ENCODE results near the gene MAP4K2. TPM values are rescaled to one million over a fixed set of nuclear protein-coding genes. Genes with fewer than 3 reads are reported as not detected.

Gene MAP4K2
- total RNA-seq, 2 experiments from 2014 or later, result 69.5 to 73.9 TPM

DNA sequence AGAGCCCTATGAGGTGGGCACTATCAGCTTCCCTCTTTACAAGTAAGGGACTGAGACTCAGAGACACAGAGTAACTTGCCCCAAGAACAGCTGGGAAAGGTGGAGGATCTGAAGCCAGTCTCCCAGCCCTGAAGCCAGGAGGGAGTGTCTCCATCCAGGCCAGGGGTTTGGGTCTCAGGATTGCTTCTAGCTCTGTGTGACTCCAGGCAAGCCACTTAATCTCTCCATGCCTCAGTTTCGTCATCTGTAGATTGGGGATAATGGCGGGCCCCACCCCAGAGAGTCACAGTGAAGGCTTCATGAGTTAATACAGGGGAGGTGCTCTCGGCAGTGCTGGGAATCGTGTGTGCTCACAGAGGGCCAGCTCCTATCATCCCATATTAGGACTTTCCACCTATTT is 10.5 kb downstream of the MAP4K2 start:
- Mint-ChIP-seq H3K27me3 (ENCODE audit: low read depth) (no peaks in the 10 kb centered on the region), H3K4me3 (no peak overlapping the region), H3K4me1 (ENCODE audit: low read depth) (peaks cover 27% of the 10 kb centered on the region), H3K36me3 (ENCODE audit: low read depth) (peaks cover 11% of the 10 kb centered on the region), H3K9me3 (no peaks in the 10 kb centered on the region), H3K27ac (peak overlapping the region; percentile 21)
- no peak for DNase-seq
- CTCF ChIA-PET, result no interaction called here
- intact Hi-C loops (cut with micrococcal nuclease), result no loop called here

DNA sequence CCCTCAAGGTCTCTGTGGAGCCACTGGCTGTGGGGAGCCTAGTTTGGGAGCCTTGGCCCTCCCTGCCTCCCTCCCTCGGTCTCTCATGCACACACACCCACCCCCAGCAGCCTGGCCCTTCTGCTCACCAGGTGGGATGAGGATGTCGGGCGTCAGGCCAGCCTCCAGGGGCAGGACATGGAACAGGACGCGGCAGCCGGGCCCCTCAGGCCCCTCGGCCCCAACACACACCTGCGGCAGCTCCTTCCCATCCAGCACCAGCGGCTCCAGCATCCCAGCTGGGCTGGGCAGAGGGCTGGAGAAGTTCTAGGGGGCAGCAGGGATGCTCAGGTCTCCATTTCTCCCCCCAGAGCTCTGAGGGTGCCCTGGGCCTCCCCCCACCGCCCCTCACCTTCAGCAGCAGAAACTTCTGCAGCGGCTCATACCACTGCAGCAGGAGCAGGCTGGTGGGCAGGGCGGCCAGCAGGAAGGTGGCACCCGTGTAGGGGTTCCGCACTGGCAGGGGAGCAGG is 11.2 kb downstream of the MAP4K2 start:
- Mint-ChIP-seq H3K9me3 (no peaks in the 10 kb centered on the region), H3K4me1 (ENCODE audit: low read depth) (peaks cover 28% of the 10 kb centered on the region), H3K36me3 (ENCODE audit: low read depth) (peaks cover 11% of the 10 kb centered on the region), H3K4me3 (no peak overlapping the region), H3K27ac (no peak overlapping the region), H3K27me3 (ENCODE audit: low read depth) (no peaks in the 10 kb centered on the region)
- DNase-seq, result no peak
- CTCF ChIA-PET, result interaction anchor here (0.9 kb wide), 1 partner anchor 325 kb away, joined by 3 read pairs; no protein-coding TSS in a partner anchor
- intact Hi-C loops (cut with micrococcal nuclease), result no loop called here

DNA sequence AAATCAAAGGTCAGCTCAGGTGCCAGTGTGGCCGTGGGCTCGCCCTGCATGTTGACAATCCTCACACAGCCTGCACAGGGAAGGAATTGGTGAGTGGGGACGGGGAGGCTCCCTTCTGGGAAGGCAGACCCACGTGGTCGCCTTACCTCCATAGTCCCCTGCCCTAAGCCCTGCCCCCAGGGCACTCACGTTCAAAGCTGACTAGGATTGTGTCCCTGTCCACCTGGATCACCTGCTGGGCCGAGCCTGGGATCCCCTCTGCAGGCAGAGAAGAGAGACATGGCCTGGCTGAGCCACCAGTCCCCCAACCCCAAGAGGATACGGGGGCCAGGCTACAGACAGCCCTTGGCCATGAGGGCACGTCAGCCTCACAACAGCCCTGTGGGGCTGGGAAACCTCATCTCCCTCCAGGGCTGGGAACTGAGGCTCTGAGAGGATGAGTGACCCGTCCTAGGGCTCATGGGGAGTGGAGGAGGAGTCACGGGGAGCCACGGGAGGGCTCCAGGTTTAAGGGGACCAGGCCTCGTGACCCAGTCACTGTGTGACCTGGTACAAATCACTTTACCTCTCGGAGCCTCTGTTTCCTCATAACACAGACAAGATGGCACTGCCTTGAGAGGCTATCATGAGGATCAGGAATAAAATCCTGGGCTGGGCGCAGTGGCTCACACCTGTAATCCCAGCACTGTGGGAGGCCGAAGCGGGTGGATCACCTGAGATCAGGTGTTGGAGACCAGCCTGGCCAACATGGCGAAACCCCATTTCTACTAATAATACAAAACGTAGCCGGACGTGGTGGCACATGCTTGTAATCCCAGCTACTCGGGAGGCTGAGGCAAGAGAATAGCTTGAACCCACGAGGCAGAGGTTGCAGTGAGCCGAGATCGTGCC is 12.6 kb downstream of the MAP4K2 start:
- H3K4me1 Mint-ChIP-seq (ENCODE audit: low read depth), result peaks cover 20% of the 10 kb centered on the region
- DNase-seq, result no peak
- no peaks in the 10 kb centered on the region for H3K9me3 Mint-ChIP-seq
- H3K27ac Mint-ChIP-seq, result no peak overlapping the region
- H3K4me3 Mint-ChIP-seq, result no peak overlapping the region
- H3K36me3 Mint-ChIP-seq (ENCODE audit: low read depth), result peaks cover 7% of the 10 kb centered on the region
- no peaks in the 10 kb centered on the region for H3K27me3 Mint-ChIP-seq (ENCODE audit: low read depth)
- intact Hi-C loops (cut with micrococcal nuclease), result no loop called here
- CTCF ChIA-PET, result interaction anchor here (0.9 kb wide), 1 partner anchor 326 kb away, joined by 3 read pairs; no protein-coding TSS in a partner anchor

DNA sequence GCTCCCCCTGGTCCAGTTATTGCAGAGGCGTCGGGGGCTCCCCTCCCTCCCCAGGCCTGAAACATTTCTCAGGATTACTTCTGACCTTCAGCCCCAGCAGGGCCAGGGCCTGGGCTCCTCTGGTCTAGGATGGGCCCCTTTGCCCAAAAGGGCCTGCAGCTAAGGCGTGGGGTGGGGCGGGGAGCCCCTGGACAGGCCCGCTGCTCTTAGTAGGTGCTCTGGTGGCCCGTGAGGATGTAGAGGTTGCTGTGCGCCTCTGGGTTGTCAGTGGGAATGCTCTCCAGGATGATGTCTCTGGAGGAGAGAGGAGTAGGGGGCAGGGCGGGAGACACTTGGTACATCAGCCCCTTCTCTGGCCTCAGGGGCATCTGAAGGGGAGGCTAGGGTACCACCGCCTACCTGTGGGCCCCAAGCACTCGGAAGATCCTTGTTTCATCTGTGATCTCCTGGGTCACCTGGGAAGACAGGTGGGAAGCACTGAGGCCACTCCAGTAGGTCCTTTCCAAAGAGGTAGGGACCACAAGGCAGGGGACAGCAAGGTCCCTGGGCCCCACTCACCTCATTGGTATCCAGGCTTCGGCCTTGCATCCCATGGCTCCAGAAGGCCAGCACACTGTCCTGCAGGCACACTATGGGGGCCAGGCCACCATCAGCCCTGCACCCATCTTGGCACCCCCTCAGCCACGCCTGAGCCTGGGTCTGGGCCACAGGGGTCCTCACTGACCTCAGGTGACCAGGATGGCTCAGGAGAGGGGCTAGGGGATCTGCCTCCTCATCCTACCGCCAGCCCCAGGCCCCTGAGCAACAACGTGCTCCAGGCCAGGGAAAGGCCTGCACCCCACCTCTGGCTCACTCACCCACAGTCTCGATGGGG is 13.4 kb downstream of the MAP4K2 start:
- Mint-ChIP-seq H3K9me3 (no peaks in the 10 kb centered on the region), H3K27me3 (ENCODE audit: low read depth) (no peaks in the 10 kb centered on the region), H3K4me1 (ENCODE audit: low read depth) (peaks cover 20% of the 10 kb centered on the region), H3K4me3 (no peak overlapping the region), H3K27ac (no peak overlapping the region), H3K36me3 (ENCODE audit: low read depth) (peaks cover 2% of the 10 kb centered on the region)
- intact Hi-C loops (cut with micrococcal nuclease), result no loop called here
- no peak for DNase-seq
- CTCF ChIA-PET, result no interaction called here

DNA sequence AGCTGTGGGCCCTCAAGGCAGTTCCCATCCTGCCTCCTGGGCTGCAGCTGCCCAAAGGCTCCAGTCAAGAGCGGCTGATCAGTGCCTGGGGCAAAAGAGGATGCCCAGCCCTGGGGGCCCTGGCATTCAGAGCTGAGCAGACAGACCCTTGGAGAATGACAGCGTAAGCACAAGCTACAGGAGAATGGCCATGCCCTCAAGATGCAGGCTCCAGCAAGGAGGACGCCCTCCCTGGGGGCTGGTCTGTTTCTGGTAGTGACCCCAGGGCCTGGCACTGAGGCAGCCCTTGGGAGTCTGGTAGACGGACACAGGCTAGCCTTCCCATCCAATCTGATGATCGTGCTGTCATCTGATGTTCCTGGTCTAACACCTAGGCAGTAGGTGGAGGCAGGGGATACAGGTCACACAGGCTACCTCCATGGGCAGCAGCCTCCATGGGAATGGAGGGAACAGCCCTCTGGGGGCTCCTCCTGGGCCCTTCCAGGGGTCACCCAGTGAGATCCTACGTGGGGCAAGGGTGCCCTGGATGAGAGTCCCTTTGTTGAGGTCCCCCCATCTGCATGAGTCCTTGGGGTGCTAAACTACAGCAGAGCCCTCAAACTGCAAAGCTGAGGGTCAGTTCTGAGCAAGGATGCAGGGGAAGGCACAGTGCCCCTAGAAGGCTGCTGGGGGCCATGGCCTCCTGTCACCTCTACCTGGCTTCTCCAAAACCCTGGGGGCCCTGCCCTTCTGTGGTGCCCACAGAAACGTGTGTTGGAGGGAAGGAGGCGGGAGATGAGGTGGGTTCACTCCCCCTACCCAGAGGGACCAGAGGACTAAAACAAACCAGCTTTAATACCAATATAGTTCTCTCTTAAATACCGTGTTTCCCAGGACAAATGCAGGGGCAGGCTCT is 14.4 kb downstream of the MAP4K2 start:
- H3K4me3 Mint-ChIP-seq, result no peak overlapping the region
- intact Hi-C loops (cut with micrococcal nuclease), result no loop called here
- DNase-seq, result no peak
- no peak overlapping the region for H3K27ac Mint-ChIP-seq
- no peaks in the 10 kb centered on the region for H3K9me3 Mint-ChIP-seq
- peaks cover 14% of the 10 kb centered on the region for H3K4me1 Mint-ChIP-seq (ENCODE audit: low read depth)
- H3K27me3 Mint-ChIP-seq (ENCODE audit: low read depth), result no peaks in the 10 kb centered on the region
- CTCF ChIA-PET, result interaction anchor here (0.6 kb wide), 1 partner anchor 10 kb away, joined by 3 read pairs; the partner anchor contains the start of gene SF1
- peaks cover 2% of the 10 kb centered on the region for H3K36me3 Mint-ChIP-seq (ENCODE audit: low read depth)

DNA sequence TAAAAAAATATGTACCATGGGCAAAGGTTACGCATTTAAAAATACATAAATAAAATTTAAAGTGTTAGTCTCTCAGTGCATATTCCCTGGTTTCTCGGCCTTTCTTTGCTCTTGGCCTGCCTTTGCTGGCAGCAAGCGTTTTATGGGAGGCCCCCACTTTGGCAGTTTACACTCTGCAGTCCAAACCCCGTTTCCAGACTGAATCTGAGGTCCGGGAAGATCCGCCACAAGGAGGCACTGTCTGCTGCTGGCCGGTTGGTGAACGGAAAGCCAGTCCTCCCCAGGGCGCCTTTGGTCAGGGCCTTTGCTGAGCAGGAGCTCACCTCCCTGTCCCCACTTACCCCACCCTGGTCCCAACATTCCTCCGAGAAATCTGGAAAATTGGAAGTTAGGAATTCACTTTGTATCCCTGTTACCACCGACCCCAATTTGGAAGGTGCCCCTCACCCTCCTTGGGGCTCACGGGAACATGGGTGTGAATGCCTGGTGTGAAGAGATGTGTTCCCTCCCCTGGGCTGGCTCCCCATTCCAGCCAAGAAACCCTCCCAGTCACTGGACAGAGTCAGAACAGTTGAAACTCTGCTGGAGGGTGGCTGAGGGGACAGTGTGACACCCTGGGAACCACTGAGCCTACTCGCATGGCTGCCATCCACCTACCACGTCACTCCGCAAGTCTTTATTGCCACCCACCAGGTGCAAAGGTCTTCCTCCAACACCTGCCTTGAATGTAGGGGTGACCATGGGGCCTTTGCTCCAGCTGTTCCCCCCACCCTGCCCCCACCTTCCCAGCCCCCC is 15.3 kb downstream of the MAP4K2 start:
- Mint-ChIP-seq H3K27me3 (ENCODE audit: low read depth) (no peaks in the 10 kb centered on the region), H3K4me3 (no peak overlapping the region), H3K4me1 (ENCODE audit: low read depth) (peaks cover 11% of the 10 kb centered on the region), H3K36me3 (ENCODE audit: low read depth) (peaks cover 2% of the 10 kb centered on the region), H3K9me3 (no peaks in the 10 kb centered on the region), H3K27ac (no peak overlapping the region)
- CTCF ChIA-PET, result interaction anchor here (0.6 kb wide), 1 partner anchor 9 kb away, joined by 3 read pairs; the partner anchor contains the start of gene SF1
- DNase-seq, result peak; percentile 73
- intact Hi-C loops (cut with micrococcal nuclease), result loop anchor here (2.0 kb wide), 1 partner anchor 59 kb away; no protein-coding TSS in a partner anchor

DNA sequence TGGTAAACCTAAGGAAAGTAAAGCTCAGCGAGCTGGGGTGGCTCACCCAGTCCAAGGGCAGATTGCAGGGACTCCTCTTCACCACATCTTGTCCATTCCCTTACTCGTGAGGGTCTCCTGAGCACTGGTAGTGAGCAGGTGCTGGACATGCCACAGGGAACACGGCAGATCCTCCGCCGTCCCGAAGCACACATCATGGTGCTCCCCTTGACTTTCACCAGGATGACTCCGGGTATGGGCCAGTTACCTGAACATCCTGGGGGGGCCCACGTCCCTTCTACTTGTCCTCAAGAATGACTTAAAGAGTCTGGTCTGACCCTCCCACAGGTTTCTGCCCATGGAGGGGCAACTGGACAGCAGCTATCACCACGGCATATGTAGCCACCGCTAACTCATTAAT is 16.7 kb downstream of the MAP4K2 start:
- Mint-ChIP-seq H3K27ac (no peak overlapping the region), H3K4me1 (ENCODE audit: low read depth) (peaks cover 13% of the 10 kb centered on the region), H3K4me3 (no peak overlapping the region), H3K9me3 (no peaks in the 10 kb centered on the region), H3K36me3 (ENCODE audit: low read depth) (peaks cover 1% of the 10 kb centered on the region), H3K27me3 (ENCODE audit: low read depth) (no peaks in the 10 kb centered on the region)
- intact Hi-C loops (cut with micrococcal nuclease), result loop anchor here (2.0 kb wide), 1 partner anchor 60 kb away; no protein-coding TSS in a partner anchor
- no peak for DNase-seq
- CTCF ChIA-PET, result interaction anchor here (1.0 to 1.5 kb wide), 5 partner anchors 14 to 325 kb away, joined by 3 to 5 read pairs (median 3); partner anchors contain the start of gene TM7SF2

DNA sequence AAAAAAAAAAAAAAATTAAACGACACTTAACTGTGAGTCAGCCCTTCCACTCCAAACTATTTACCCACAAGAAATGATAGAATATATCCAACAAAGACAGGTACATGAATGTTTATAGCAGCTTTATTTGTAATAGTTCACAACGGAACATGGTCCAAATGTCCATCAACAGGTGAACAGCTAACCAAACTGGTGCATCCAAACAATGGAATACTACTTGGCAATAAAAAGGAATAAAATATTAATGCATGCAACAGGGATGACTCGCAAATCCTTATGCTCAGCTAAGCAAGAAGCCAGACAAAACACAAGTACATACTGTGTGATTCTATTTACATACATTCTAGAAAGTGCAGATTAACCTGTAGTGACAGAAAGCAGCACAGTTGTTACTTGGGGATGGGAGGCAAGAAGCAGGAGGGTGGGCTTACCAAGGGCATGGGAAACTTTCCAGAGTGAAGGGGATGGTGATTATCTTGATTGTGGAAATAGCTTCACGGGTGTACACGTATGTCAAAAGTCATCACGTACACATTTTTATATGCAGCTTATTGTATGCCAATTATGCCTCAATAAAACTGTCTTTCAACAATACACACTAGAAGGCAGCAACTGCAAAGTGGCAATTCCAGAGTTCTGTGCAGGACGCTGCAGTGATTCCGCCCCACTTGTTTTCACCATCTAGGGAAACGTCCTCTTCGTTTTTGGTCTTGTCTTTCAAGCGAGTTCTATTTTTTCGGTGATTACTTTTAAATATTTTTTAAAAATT is 18.0 kb downstream of the MAP4K2 start:
- intact Hi-C loops (cut with micrococcal nuclease), result no loop called here

DNA sequence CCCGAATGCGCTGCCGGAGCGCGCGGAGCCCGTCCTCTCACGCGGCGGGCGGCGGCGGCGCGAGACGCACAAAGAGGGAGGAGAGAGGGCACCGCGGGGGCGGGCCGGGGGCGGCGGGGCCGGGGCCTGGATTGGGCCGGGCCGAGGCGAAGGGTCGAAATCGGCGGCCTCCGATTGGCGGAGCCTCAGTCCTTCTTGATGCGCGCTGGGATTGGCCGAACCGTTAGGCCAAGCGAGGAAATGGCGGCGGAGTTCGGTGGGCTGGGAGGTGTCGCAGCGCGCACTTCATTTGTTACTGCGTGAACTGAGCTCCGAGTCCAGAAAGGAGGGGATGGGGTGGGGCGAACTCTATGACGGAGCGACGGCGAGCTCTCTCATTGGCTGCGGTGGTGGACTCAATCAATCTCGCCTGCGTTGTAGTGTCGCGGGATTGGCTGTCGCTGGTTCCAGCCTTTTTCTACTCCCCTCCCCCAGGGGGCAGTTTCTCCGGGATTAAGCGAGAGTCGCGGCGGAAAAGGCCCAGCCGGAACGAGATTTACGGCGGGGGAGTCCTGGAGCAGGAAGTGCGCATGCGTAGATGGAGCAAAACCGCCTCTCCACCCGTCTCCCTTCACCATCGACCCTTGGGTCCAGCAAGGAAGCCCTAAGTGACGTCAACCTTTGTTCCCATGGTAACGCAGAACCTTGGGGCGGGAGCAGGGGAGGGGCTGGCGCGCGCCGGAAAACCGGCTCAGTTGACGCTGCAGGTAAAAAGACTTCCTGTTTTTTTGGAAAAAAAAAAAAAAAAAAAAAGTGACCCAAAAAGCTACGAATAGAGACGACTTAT is 24.3 kb downstream of the MAP4K2 start, which contains the start of gene SF1:
SF1 (minus strand) TSS at position 70 of the 826 bp plus-strand sequence. CDS start 150 bp downstream, outside the sequence.
- H3K36me3 Mint-ChIP-seq (ENCODE audit: low read depth), result peaks cover 43% of the 10 kb centered on the region
- H3K27ac Mint-ChIP-seq, result peak within 1 kb of the TSS; percentile 99
- intact Hi-C loops (cut with micrococcal nuclease), result loop anchor here (1.0 to 5.0 kb wide), 15 partner anchors 14 to 719 kb away; partner anchors contain the start of genes ARL2, ATG2A, CCDC88B and EHD1

More for the DNA sequence above, 18.0 kb downstream of the MAP4K2 start:
- H3K36me3 Mint-ChIP-seq (ENCODE audit: low read depth), result peaks cover 3% of the 10 kb centered on the region
- H3K4me1 Mint-ChIP-seq (ENCODE audit: low read depth), result peaks cover 23% of the 10 kb centered on the region
- H3K27ac Mint-ChIP-seq, result peak overlapping the region; percentile 42
- H3K9me3 Mint-ChIP-seq, result no peaks in the 10 kb centered on the region
- CTCF ChIA-PET, result interaction anchor here (0.6 to 1.2 kb wide), 5 partner anchors 17 to 546 kb away, joined by 3 to 4 read pairs (median 3); no protein-coding TSS in a partner anchor
- no peaks in the 10 kb centered on the region for H3K27me3 Mint-ChIP-seq (ENCODE audit: low read depth)
- no peak overlapping the region for H3K4me3 Mint-ChIP-seq
- no peak for DNase-seq

More for the DNA sequence above, 24.3 kb downstream of the MAP4K2 start, which contains the start of gene SF1:
- CTCF ChIA-PET, result interaction anchor here (0.6 to 1.1 kb wide), 5 partner anchors 9 to 56 kb away, joined by 3 read pairs; no protein-coding TSS in a partner anchor
- DNase-seq, result peak; percentile 100
- Mint-ChIP-seq H3K4me3 (peak within 1 kb of the TSS; percentile 92), H3K27me3 (ENCODE audit: low read depth) (no peaks in the 10 kb centered on the region), H3K4me1 (ENCODE audit: low read depth) (peaks cover 53% of the 10 kb centered on the region), H3K9me3 (no peaks in the 10 kb centered on the region)
